Measurements from ENCODE around the gene PAK6.

PAK6 gene

GRCh38 chr15:40272485-40273056 is 33.7 kb downstream of the PAK6 start:
- TF ChIP-seq POU2F2 (IDR thresholded peaks at IDR 0.05; ENCODE audit: low read depth, low read length) (no peak), SPI1 (IDR thresholded peaks at IDR 0.05; ENCODE audit: low read depth, low read length) (no peak), PAX5 (IDR thresholded peaks at IDR 0.05; ENCODE audit: insufficient read depth, low read length, severe bottlenecking) (no peak), POLR2A (IDR thresholded peaks at IDR 0.05; ENCODE audit: low read depth, low read length) (no peak), TAF1 (IDR thresholded peaks at IDR 0.05; ENCODE audit: low read depth, low read length) (no peak), POLR2AphosphoS5 (IDR thresholded peaks at IDR 0.05; ENCODE audit: low read depth, low read length) (no peak)
- FAIRE-seq (no peak), DNase-seq (ENCODE audit: insufficient read length, low spot score) (no peak)

DNA sequence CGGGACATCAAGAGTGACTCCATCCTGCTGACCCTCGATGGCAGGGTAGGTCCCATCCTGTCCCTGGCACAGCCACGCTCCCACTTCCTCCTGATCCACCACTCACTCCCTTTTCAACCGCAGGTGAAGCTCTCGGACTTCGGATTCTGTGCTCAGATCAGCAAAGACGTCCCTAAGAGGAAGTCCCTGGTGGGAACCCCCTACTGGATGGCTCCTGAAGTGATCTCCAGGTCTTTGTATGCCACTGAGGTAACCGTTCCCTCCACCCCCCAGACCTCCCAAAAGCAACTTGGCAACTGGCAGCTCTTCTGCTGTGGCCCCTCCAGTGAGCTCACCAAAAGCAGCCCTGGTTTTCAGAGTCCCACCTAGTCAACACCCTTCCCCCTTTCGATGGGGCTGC is 34.6 kb downstream of the PAK6 start:
- DNase-seq (ENCODE audit: insufficient read length, low spot score) = no peak
- FAIRE-seq = no peak
- TF ChIP-seq POU2F2 (IDR thresholded peaks at IDR 0.05; ENCODE audit: low read depth, low read length) (no peak), POLR2AphosphoS5 (IDR thresholded peaks at IDR 0.05; ENCODE audit: low read depth, low read length) (no peak), TAF1 (IDR thresholded peaks at IDR 0.05; ENCODE audit: low read depth, low read length) (no peak), POLR2A (IDR thresholded peaks at IDR 0.05; ENCODE audit: low read depth, low read length) (no peak), SPI1 (IDR thresholded peaks at IDR 0.05; ENCODE audit: low read depth, low read length) (no peak), PAX5 (IDR thresholded peaks at IDR 0.05; ENCODE audit: insufficient read depth, low read length, severe bottlenecking) (no peak)

- DNase-seq (ENCODE audit: insufficient read length, low spot score) (peak; percentile 86), FAIRE-seq (peak; percentile 93)
Measured at GRCh38 chr15:40274350-40275274, 35.7 kb downstream of the PAK6 start.

GRCh38 chr15:40275523-40275922 is 36.7 kb downstream of the PAK6 start:
- TF ChIP-seq PAX5 (IDR thresholded peaks at IDR 0.05; ENCODE audit: insufficient read depth, low read length, severe bottlenecking) (no peak), POU2F2 (IDR thresholded peaks at IDR 0.05; ENCODE audit: low read depth, low read length) (no peak), TAF1 (IDR thresholded peaks at IDR 0.05; ENCODE audit: low read depth, low read length) (no peak), POLR2A (IDR thresholded peaks at IDR 0.05; ENCODE audit: low read depth, low read length) (no peak), POLR2AphosphoS5 (IDR thresholded peaks at IDR 0.05; ENCODE audit: low read depth, low read length) (no peak), SPI1 (IDR thresholded peaks at IDR 0.05; ENCODE audit: low read depth, low read length) (no peak)
- FAIRE-seq (no peak), DNase-seq (ENCODE audit: insufficient read length, low spot score) (no peak)

More at GRCh38 chr15:40274350-40275274, 35.7 kb downstream of the PAK6 start:
- no peak for TF ChIP-seq TAF1 (IDR thresholded peaks at IDR 0.05; ENCODE audit: low read depth, low read length)
- TF ChIP-seq POU2F2 (IDR thresholded peaks at IDR 0.05; ENCODE audit: low read depth, low read length) = 0 out of 2 replicates have a peak, but pooled peaks have one; percentile 43

DNA sequence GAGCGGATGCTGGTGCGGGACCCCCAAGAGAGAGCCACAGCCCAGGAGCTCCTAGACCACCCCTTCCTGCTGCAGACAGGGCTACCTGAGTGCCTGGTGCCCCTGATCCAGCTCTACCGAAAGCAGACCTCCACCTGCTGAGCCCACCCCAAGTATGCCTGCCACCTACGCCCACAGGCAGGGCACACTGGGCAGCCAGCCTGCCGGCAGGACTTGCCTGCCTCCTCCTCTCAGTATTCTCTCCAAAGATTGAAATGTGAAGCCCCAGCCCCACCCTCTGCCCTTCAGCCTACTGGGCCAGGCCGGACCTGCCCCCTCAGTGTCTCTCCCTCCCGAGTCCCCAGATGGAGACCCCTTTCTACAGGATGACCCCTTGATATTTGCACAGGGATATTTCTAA is 37.1 kb downstream of the PAK6 start:
- TF ChIP-seq TAF1 (IDR thresholded peaks at IDR 0.05; ENCODE audit: low read depth, low read length) (no peak), POLR2AphosphoS5 (IDR thresholded peaks at IDR 0.05; ENCODE audit: low read depth, low read length) (no peak), PAX5 (IDR thresholded peaks at IDR 0.05; ENCODE audit: insufficient read depth, low read length, severe bottlenecking) (no peak)
- FAIRE-seq (no peak), DNase-seq (ENCODE audit: insufficient read length, low spot score) (no peak)

DNA sequence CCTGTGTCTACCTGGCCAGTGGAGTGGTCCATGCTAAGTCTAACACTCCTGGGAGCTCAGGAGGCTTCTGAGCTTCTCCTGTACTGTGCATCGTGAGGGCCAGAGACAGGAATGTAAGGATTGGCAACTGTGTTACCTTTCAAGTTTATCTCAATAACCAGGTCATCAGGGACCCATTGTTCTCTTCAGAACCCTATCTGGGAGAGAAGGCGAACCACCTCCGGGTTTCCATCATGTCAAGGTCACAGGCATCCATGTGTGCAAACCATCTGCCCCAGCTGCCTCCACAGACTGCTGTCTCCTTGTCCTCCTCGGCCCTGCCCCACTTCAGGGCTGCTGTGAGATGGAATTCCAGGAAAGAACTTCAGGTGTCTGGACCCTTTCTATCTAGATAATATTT is 38.1 kb downstream of the PAK6 start:
- DNase-seq (ENCODE audit: insufficient read length, low spot score) = no peak
- TF ChIP-seq SPI1 (IDR thresholded peaks at IDR 0.05; ENCODE audit: low read depth, low read length) = no peak
- TF ChIP-seq POLR2AphosphoS5 (IDR thresholded peaks at IDR 0.05; ENCODE audit: low read depth, low read length) = no peak
- TF ChIP-seq TAF1 (IDR thresholded peaks at IDR 0.05; ENCODE audit: low read depth, low read length) = no peak
- no peak for TF ChIP-seq POLR2A (IDR thresholded peaks at IDR 0.05; ENCODE audit: low read depth, low read length)
- no peak for TF ChIP-seq POU2F2 (IDR thresholded peaks at IDR 0.05; ENCODE audit: low read depth, low read length)
- TF ChIP-seq PAX5 (IDR thresholded peaks at IDR 0.05; ENCODE audit: insufficient read depth, low read length, severe bottlenecking) = no peak
- no peak for FAIRE-seq

- DNase-seq (ENCODE audit: insufficient read length, low spot score) = no peak
- TF ChIP-seq SPI1 (IDR thresholded peaks at IDR 0.05; ENCODE audit: low read depth, low read length) (peak; percentile 84), POLR2AphosphoS5 (IDR thresholded peaks at IDR 0.05; ENCODE audit: low read depth, low read length) (no peak)
Measured at GRCh38 chr15:40277471-40277870, 38.6 kb downstream of the PAK6 start.

DNA sequence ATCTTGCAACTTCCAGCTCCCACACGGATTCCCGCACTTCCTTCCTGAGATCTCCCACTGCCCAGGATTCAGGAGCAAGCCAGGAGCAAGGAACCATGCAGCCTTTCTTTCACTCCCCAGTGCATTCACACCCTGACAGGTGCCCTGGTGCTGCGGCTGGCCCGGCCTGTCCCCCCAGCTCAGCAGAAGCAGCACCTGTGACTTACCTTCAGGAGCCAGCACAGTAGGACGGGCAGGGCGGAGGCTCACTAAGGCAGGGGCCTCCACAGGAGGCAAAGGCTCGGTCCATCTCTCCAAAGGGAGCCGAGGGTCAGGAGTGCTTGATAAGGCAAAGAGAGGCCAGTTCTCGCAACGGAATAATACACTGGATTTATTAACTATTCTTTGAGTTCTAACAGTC is 39.2 kb downstream of the PAK6 start:
- no peak for TF ChIP-seq POLR2A (IDR thresholded peaks at IDR 0.05; ENCODE audit: low read depth, low read length)
- TF ChIP-seq SPI1 (IDR thresholded peaks at IDR 0.05; ENCODE audit: low read depth, low read length) = no peak
- no peak for TF ChIP-seq POU2F2 (IDR thresholded peaks at IDR 0.05; ENCODE audit: low read depth, low read length)
- FAIRE-seq (no peak), DNase-seq (ENCODE audit: insufficient read length, low spot score) (no peak)

More at GRCh38 chr15:40277471-40277870, 38.6 kb downstream of the PAK6 start:
- no peak for FAIRE-seq

DNA sequence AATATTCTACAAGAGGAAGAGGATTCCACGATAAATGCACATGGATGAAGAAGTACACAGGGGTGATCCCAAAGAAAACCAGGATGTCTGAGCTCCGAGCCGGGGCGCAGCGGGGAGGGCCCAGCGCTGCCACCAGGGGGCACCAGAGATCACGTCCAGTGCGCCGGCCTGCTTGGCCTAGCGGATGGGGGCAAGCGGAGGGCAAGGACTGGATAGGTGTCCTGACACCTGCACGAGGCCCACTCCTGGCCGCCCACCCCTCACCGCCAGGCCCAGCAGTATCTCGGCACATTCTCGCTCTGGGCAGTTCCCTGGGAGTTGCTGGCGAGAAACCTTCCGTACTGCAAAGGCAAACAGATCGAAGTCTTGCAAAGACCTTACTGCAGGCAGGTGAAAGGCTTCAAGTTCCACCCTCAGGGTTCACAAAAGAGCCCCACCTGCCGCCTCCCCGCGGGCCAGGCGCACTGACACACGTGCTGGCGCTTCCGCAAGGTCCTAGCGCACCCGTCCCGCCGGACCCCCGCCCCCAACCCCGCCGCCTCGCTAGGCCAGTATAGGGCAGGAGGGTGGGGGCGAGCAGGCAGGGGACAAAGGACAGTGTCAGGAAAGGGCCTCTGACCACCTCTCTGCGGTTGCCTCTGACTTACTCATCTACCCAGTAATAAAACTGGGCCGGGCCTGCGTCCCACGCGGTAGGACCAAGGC is 40.7 kb downstream of the PAK6 start:
- TF ChIP-seq POLR2AphosphoS5 (IDR thresholded peaks at IDR 0.05; ENCODE audit: low read depth, low read length) (no peak), SPI1 (IDR thresholded peaks at IDR 0.05; ENCODE audit: low read depth, low read length) (no peak), POU2F2 (IDR thresholded peaks at IDR 0.05; ENCODE audit: low read depth, low read length) (no peak), PAX5 (IDR thresholded peaks at IDR 0.05; ENCODE audit: insufficient read depth, low read length, severe bottlenecking) (no peak), POLR2A (IDR thresholded peaks at IDR 0.05; ENCODE audit: low read depth, low read length) (no peak), TAF1 (IDR thresholded peaks at IDR 0.05; ENCODE audit: low read depth, low read length) (no peak)
- DNase-seq (ENCODE audit: insufficient read length, low spot score) (peak; percentile 75), FAIRE-seq (peak; percentile 78)

All from GM12891 (cell line).